ENCODE data around the gene TLR4.

TLR4 gene

DNA sequence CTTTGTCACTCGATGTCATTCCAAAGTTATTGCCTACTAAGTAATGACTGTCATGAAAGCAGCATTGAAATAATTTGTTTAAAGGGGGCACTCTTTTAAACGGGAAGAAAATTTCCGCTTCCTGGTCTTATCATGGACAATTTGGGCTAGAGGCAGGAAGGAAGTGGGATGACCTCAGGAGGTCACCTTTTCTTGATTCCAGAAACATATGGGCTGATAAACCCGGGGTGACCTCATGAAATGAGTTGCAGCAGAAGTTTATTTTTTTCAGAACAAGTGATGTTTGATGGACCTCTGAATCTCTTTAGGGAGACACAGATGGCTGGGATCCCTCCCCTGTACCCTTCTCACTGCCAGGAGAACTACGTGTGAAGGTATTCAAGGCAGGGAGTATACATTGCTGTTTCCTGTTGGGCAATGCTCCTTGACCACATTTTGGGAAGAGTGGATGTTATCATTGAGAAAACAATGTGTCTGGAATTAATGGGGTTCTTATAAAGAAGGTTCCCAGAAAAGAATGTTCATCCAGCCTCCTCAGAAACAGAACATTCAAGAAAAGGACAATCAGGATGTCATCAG is 11.3 kb downstream of the TLR4 start:
- no peak for DNase-seq (ENCODE audit: low spot score)

DNA sequence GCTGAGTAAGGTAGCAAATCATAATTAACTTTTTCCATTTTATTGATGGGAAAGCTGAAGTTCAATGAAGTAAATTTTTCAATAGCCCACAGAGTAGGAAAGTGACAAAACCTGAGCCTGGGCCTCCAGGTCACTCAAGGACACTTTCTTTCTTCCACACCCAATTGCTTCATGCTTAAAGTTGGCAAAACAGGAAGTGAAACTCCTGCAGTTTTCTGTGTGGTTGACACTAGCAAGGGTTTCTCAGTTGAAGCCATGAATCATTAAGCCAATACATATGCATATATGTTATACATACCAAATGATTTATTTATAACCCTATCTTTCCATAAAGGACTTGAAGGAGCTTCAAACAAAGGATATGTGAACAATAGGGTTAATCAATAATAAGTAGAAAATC is 13.9 kb downstream of the TLR4 start:
- no peak for DNase-seq (ENCODE audit: low spot score)

- DNase-seq (ENCODE audit: low spot score), result no peak
Measured at GRCh38 chr9:117718701-117719100, 14.5 kb downstream of the TLR4 start.

GRCh38 chr9:117719161-117719920 is 15.1 kb downstream of the TLR4 start:
- DNase-seq (ENCODE audit: low spot score), result no peak

GRCh38 chr9:117720066-117720465 is 15.9 kb downstream of the TLR4 start:
- no peak for DNase-seq (ENCODE audit: low spot score)

GRCh38 chr9:117720555-117720954 is 16.4 kb downstream of the TLR4 start:
- DNase-seq (ENCODE audit: low spot score), result no peak

DNA sequence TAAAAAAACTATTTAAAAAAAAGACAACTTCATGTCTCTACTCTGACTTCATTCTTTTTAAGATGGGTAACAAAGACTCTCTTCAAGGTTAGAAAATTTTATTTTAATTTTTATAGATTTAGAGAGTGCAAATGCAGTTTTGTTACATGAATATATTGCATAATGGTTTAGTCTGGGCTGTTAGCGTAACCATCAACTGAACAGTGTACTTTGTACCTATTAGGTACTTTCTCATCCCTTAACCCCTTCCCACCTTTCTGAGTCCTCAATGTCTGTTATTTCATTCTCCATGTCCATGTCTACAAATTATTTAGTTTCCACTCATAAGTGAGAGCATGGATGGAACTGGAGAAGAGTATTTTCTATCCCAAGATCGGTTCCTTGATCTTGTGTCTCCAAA is 16.8 kb downstream of the TLR4 start:
- DNase-seq (ENCODE audit: low spot score), result no peak

DNA sequence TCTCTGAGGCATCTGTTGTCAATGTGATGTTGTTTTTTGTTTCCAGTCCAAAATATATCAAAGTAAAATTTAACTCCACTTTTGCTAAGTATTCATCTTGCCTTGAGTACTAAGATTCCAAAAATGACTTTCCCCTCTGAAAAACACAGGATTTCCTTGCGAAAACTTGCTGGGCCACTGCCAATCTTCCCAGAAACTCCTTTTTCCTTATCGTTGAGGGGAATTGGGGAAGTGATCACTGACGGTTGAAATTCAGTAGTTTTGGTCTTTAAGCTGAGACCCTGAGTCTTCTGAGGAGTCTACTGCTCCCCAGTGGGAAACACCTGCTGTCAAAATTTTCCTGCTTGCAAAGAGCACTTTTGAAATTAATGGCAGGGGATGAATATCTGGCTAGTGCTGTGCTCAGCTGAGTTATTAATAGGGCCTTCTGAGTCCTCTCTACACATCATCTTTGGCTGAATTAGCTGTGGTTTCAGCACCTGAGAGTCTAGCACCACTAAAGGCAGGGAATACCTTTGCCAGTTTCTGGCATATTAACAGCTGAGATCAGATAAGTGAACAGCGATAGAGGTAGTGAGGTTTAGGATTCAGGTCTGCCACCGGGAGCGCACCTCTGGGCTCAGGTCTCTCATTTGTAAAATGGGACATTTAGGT is 18.0 kb downstream of the TLR4 start:
- no peak for DNase-seq (ENCODE audit: low spot score)

DNA sequence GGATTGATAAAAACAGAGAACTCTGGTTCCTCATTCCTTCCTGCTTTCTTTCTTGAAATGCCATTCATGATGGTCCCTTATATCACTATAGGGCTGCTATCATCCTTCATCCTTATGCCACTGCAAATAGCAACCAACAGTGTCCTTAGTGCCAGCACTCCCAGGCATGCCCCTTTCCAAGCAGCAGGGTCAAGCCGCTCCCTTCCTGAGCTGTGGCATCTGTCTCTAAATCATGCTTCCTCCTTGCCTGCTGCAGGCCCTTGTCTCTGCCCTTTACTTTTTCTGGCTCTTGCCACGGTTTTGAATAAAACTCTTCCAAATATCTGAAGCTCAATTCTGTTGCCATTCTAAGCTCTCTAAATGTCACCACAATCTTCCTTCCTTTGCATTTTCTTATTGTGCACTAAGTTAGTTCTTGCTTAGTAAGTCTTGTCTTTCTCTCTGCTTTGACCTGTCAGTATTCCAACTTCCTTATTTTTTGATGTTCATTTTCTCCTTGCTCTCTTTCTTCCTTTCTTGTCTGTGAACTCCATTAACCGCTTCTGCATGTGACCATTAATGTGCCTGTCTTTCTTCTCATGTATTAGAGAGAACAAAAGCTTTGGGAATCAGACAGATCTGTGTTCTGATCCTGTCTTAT is 19.9 kb downstream of the TLR4 start:
- DNase-seq (ENCODE audit: low spot score), result no peak

- DNase-seq (ENCODE audit: low spot score), result no peak
Measured at GRCh38 chr9:117725426-117725887, 21.3 kb downstream of the TLR4 start.

GRCh38 chr9:117729375-117729774 is 25.2 kb downstream of the TLR4 start:
- DNase-seq (ENCODE audit: low spot score), result no peak

GRCh38 chr9:117732494-117732893 is 28.3 kb downstream of the TLR4 start:
- no peak for DNase-seq (ENCODE audit: low spot score)

- no peak for DNase-seq (ENCODE audit: low spot score)
Measured at GRCh38 chr9:117733465-117733864, 29.3 kb downstream of the TLR4 start.

DNA sequence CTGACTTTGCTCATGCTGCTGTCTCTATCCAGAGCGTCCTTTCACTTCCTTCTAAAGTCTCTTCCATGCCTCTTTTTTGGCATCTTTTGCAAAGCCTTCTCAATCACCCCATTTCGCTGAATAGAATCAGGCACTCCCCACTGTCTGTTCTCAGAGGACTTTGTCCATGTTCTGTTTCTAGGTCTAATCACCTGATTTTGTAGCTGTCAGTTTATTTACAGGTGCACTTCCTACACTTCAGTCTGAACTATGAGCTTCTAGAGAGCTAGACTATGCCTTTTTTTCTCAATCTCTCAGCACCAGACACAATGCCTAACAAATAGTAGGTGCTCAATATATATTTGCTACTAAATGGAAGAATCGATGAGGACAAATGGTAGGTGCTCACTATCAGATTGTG is 29.9 kb downstream of the TLR4 start:
- no peak for DNase-seq (ENCODE audit: low spot score)

DNA sequence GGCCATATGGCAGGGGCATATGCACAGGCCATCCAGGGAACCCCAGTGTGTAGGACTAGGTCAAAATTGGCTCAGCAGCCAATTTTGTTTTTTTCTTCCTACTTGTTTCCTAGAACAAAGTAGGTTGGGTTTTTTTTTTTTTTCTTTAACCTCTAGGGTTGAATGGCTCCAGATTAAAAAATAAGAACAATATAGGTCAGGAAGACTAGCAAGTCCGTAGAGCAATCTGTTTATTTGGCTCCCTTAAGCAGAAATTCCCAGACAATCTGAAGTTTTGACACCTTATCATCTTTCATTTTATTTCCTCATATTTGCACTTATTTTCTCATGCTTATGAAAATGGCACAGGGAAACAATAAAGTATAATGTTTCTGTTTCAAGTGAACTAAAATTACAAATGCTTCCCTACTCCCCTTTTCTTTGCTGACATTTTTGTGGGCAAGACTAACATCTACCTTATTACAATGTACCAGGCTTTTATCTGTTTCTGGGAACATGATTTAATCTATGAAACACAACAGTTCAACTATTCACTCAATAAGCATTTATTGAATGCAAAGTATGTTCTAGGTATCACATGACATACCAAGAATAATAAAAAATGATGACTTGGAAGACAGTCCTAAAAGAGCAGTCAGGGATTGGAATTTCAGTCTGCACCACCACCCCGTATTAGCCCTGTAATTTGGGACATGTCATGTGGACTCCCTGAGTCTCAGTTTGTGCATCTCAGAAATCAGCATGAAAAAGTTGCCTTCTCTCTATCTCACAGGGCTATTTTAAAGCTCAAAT is 30.5 kb downstream of the TLR4 start:
- DNase-seq (ENCODE audit: low spot score), result no peak

DNA sequence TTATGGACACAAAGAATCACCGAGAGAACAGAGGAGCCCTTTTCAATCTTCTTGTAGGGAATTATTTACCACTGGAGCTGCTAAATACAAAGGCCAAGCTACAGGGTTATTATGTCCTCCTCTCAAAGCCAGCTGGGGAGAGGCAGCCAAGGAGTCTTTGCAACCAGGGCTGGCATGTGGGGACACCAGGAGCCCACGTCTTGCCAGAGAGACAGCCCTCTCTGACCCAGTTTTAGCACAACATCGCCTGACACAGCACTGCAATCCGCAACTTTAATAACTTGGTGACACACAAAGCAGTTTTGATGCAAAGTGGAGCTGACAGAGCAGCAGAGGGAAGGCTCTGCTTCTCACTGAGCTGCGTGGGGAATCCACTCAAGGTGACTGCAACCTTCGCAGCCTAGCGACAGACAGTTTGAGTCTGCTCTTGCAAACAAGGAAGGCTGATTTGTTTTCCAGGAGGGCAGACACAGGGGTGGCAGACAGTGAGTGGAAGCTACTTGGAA is 33.6 kb downstream of the TLR4 start:
- no peak for DNase-seq (ENCODE audit: low spot score)

- no peak for DNase-seq (ENCODE audit: low spot score)
Measured at GRCh38 chr9:117739206-117739605, 35.0 kb downstream of the TLR4 start.

- DNase-seq (ENCODE audit: low spot score), result no peak
Measured at GRCh38 chr9:117739624-117740347, 35.6 kb downstream of the TLR4 start.

DNA sequence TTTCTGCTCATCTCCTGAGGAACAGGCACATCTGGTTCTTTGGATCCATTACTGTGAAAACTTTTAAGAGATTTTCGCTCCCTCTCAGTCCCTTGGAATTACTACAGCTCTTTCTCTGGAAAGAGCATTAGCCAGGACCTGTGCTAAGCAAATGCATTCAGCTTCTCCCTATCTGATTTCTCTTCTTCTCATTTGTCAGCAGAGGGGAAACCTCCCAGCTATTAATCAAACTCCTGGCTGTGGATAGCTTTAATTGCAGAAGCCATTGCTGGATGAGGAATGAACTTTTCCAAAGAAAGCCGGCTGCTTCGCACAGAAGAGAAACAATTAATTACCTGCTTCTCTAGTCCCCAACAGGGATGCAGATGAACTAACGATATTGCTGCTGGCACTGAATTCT is 37.9 kb downstream of the TLR4 start:
- DNase-seq (ENCODE audit: low spot score), result no peak

- DNase-seq (ENCODE audit: low spot score), result no peak
Measured at GRCh38 chr9:117744369-117744768, 40.2 kb downstream of the TLR4 start.

DNA sequence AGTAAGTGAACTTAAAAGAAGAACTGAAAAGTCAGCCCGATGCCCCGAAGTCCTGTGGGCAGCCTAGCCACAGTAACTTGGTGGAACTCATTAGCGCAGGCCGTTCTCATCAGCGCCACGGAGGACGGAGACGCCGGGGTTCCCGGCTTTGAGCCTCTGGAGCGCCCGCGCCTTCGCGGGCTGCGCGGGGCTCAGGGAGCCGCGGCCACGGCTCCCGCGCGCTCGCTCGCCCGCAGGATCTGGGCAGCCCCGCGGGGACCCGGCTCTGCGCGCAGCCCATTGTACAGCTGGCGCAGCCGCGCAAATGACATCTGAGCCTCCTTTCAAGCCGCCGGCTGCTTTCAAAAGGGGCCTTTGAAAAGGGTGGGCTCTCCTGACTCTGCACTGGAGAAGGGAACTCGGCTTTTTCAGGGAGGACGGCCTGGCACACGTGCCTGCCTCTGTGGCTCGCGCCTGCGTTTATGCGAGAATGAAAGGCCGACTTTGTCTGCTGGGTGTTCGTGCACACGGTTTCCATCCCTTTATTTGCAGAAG is 40.7 kb downstream of the TLR4 start:
- DNase-seq (ENCODE audit: low spot score), result peak; percentile 56
